Dendritic cell treated with granulocyte-macrophage colony-stimulating factor and Interleukin-4, amounts not matched to agents 40 ng/mL and 50 ng/mL, for 4 days (primary cell): Measurements from ENCODE around the gene TECPR1.

Experiments
- H3K27ac Mint-ChIP-seq: one replicate; pipeline ENCODE4 v1.8.0; 2022; ENCODE audit warnings: mild to moderate bottlenecking, mixed read lengths
- H3K27me3 Mint-ChIP-seq: one replicate; pipeline ENCODE4 v1.8.0; 2022; ENCODE audit warnings: mild to moderate bottlenecking, mixed read lengths
- H3K36me3 Mint-ChIP-seq: one replicate; pipeline ENCODE4 v1.8.0; 2022; ENCODE audit warnings: low read depth, mixed read lengths
- H3K4me1 Mint-ChIP-seq: one replicate; pipeline ENCODE4 v1.8.0; 2022; ENCODE audit warnings: low read depth, mixed read lengths
- H3K4me3 Mint-ChIP-seq: one replicate; pipeline ENCODE4 v1.8.0; 2022; ENCODE audit warnings: mild to moderate bottlenecking, moderate library complexity, mixed read lengths
- H3K9me3 Mint-ChIP-seq: one replicate; pipeline ENCODE4 v1.8.0; 2022; ENCODE audit warnings: mixed read lengths
- intact Hi-C: fragments of 100-400 bp; cut with micrococcal nuclease; formaldehyde crosslinking; loops from one replicate; pipeline ENCODE4 v1.15.0; 2022

TECPR1 gene

GRCh38 chr7:98288064-98288823 lies 36.2 kb upstream of the TECPR1 start:
- intact Hi-C loops = loop anchor here (10.0 kb wide), 3 partner anchors 587 to 1963 kb away; partner anchors contain the start of genes SDHAF3, SLC25A13, TMEM130 and TRRAP
- H3K4me1 Mint-ChIP-seq = peaks cover 77% of the 10 kb centered on the region
- H3K36me3 Mint-ChIP-seq = peaks cover 97% of the 10 kb centered on the region
- H3K27ac Mint-ChIP-seq = peak overlapping the region; percentile 97
- no peaks in the 10 kb centered on the region for H3K27me3 Mint-ChIP-seq
- no peaks in the 10 kb centered on the region for H3K9me3 Mint-ChIP-seq
- H3K4me3 Mint-ChIP-seq = peak overlapping the region; percentile 73

GRCh38 chr7:98287486-98287959 lies 35.5 kb upstream of the TECPR1 start:
- Mint-ChIP-seq H3K27ac (peak overlapping the region; percentile 97), H3K9me3 (no peaks in the 10 kb centered on the region), H3K4me3 (peak overlapping the region; percentile 73), H3K4me1 (peaks cover 81% of the 10 kb centered on the region), H3K27me3 (no peaks in the 10 kb centered on the region), H3K36me3 (peaks cover 97% of the 10 kb centered on the region)
- intact Hi-C loops = loop anchor here (10.0 kb wide), 3 partner anchors 587 to 1963 kb away; partner anchors contain the start of genes SDHAF3, SLC25A13, TMEM130 and TRRAP

- Mint-ChIP-seq H3K27ac (peak overlapping the region; percentile 97), H3K27me3 (no peaks in the 10 kb centered on the region), H3K4me1 (peaks cover 78% of the 10 kb centered on the region), H3K36me3 (peaks cover 97% of the 10 kb centered on the region), H3K4me3 (peak overlapping the region; percentile 95), H3K9me3 (no peaks in the 10 kb centered on the region)
- intact Hi-C loops = loop anchor here (10.0 kb wide), 3 partner anchors 588 to 1962 kb away; partner anchors contain the start of genes SDHAF3, SLC25A13, TMEM130 and TRRAP
Measured at GRCh38 chr7:98286701-98287485, 34.9 kb upstream of the TECPR1 start.

GRCh38 chr7:98286093-98286539 lies 34.1 kb upstream of the TECPR1 start:
- H3K27ac Mint-ChIP-seq = peak overlapping the region; percentile 97
- peak overlapping the region; percentile 95 for H3K4me3 Mint-ChIP-seq
- no peaks in the 10 kb centered on the region for H3K27me3 Mint-ChIP-seq
- peaks cover 76% of the 10 kb centered on the region for H3K4me1 Mint-ChIP-seq
- H3K36me3 Mint-ChIP-seq = peaks cover 90% of the 10 kb centered on the region
- intact Hi-C loops = loop anchor here (10.0 kb wide), 3 partner anchors 589 to 1961 kb away; partner anchors contain the start of genes SDHAF3, SLC25A13, TMEM130 and TRRAP
- H3K9me3 Mint-ChIP-seq = no peaks in the 10 kb centered on the region

- Mint-ChIP-seq H3K27ac (peak overlapping the region; percentile 97), H3K27me3 (no peaks in the 10 kb centered on the region), H3K36me3 (peaks cover 83% of the 10 kb centered on the region)
Measured at GRCh38 chr7:98285157-98286092, 33.4 kb upstream of the TECPR1 start.

GRCh38 chr7:98284335-98285036 lies 32.5 kb upstream of the TECPR1 start:
- Mint-ChIP-seq H3K4me1 (peaks cover 67% of the 10 kb centered on the region), H3K9me3 (no peaks in the 10 kb centered on the region), H3K27me3 (no peaks in the 10 kb centered on the region), H3K4me3 (peak overlapping the region; percentile 95), H3K36me3 (peaks cover 77% of the 10 kb centered on the region), H3K27ac (peak overlapping the region; percentile 97)
- intact Hi-C loops = loop anchor here (10.0 kb wide), 3 partner anchors 590 to 1960 kb away; partner anchors contain the start of genes SDHAF3, SLC25A13, TMEM130 and TRRAP

More at GRCh38 chr7:98285157-98286092, 33.4 kb upstream of the TECPR1 start:
- intact Hi-C loops = loop anchor here (10.0 kb wide), 3 partner anchors 589 to 1961 kb away; partner anchors contain the start of genes SDHAF3, SLC25A13, TMEM130 and TRRAP
- peak overlapping the region; percentile 95 for H3K4me3 Mint-ChIP-seq
- H3K9me3 Mint-ChIP-seq = no peaks in the 10 kb centered on the region
- H3K4me1 Mint-ChIP-seq = peaks cover 69% of the 10 kb centered on the region

- Mint-ChIP-seq H3K27ac (peak overlapping the region; percentile 97), H3K27me3 (no peaks in the 10 kb centered on the region), H3K36me3 (peaks cover 71% of the 10 kb centered on the region), H3K4me1 (peaks cover 67% of the 10 kb centered on the region), H3K4me3 (peak overlapping the region; percentile 95), H3K9me3 (no peaks in the 10 kb centered on the region)
- intact Hi-C loops = loop anchor here (10.0 kb wide), 3 partner anchors 591 to 1959 kb away; partner anchors contain the start of genes SDHAF3, SLC25A13, TMEM130 and TRRAP
Measured at GRCh38 chr7:98283887-98284222, 31.8 kb upstream of the TECPR1 start.

GRCh38 chr7:98283127-98283886 lies 31.3 kb upstream of the TECPR1 start:
- Mint-ChIP-seq H3K27me3 (no peaks in the 10 kb centered on the region), H3K4me1 (peaks cover 66% of the 10 kb centered on the region), H3K9me3 (no peaks in the 10 kb centered on the region), H3K36me3 (peaks cover 65% of the 10 kb centered on the region), H3K4me3 (peak overlapping the region; percentile 95), H3K27ac (peak overlapping the region; percentile 97)
- intact Hi-C loops = loop anchor here (10.0 kb wide), 3 partner anchors 591 to 1959 kb away; partner anchors contain the start of genes SDHAF3, SLC25A13, TMEM130 and TRRAP

GRCh38 chr7:98282703-98283102 lies 30.7 kb upstream of the TECPR1 start:
- Mint-ChIP-seq H3K4me3 (peak overlapping the region; percentile 95), H3K9me3 (no peaks in the 10 kb centered on the region), H3K4me1 (peaks cover 60% of the 10 kb centered on the region), H3K27me3 (no peaks in the 10 kb centered on the region), H3K36me3 (peaks cover 59% of the 10 kb centered on the region), H3K27ac (peak overlapping the region; percentile 97)
- intact Hi-C loops = loop anchor here (1.0 to 10.0 kb wide), 4 partner anchors 30 to 1958 kb away; partner anchors contain the start of genes SDHAF3, SLC25A13, TECPR1 and TMEM130

- Mint-ChIP-seq H3K36me3 (peaks cover 52% of the 10 kb centered on the region), H3K4me1 (peaks cover 53% of the 10 kb centered on the region), H3K27me3 (no peaks in the 10 kb centered on the region), H3K27ac (peak overlapping the region; percentile 97), H3K4me3 (peak overlapping the region; percentile 95), H3K9me3 (no peaks in the 10 kb centered on the region)
- intact Hi-C loops = loop anchor here (1.0 to 10.0 kb wide), 4 partner anchors 30 to 1957 kb away; partner anchors contain the start of genes SDHAF3, SLC25A13, TECPR1 and TMEM130
Measured at GRCh38 chr7:98281757-98282606, 29.9 kb upstream of the TECPR1 start.
